Gastroesophageal sphincter (tissue), 4 donors: ENCODE results near the gene SF3A1. TPM values are rescaled to one million over a fixed set of nuclear protein-coding genes. Genes with fewer than 3 reads are reported as not detected.
A peak's percentile ranks its signal among the peaks of the same experiment; 100 is the strongest.

Experiments
- ATAC-seq: fragments of 150-250 bp; one replicate; pipeline ENCODE4 v1.9.1; 2016; ENCODE audit warnings: mild to moderate bottlenecking, moderate library complexity
- H3K27ac ChIP-seq, 4 donors: fragments of 200-600 bp; sonication (generic) in 3 of 4; 1 replicate in 3 of 4; 2 replicates in 1 of 4; pipeline ENCODE4 v1.5.1; 2016 to 2019
- H3K27me3 ChIP-seq: fragments of 200-600 bp; sonication (generic); one replicate; pipeline ENCODE4 v1.5.1; 2019
- H3K36me3 ChIP-seq, 2 donors: fragments of 200-600 bp; sonication (generic); one replicate each; pipeline ENCODE4 v1.5.1; 2019; ENCODE audit warnings: control low read depth in 1 of 2
- H3K4me1 ChIP-seq, 3 donors: fragments of 200-600 bp; sonication (generic); 1 replicate in 2 of 3; 2 replicates in 1 of 3; pipeline ENCODE4 v1.5.1; 2016 to 2019; ENCODE audit warnings: control low read depth in 2 of 3
- H3K4me3 ChIP-seq, 2 donors: fragments of 200-600 bp; sonication (generic); one replicate each; pipeline ENCODE4 v1.5.1; 2019; ENCODE audit warnings: mild to moderate bottlenecking in 1 of 2, moderate library complexity in 1 of 2
- H3K9me3 ChIP-seq, 3 donors: fragments of 200-600 bp; sonication (generic); one replicate each; pipeline ENCODE4 v1.5.1; 2017 to 2019; ENCODE audit warnings: control low read depth in 2 of 3
- CTCF ChIP-seq, 4 experiments: fragments of 200-600 bp in 2 of 4; fragments of 450-650 bp in 2 of 4; sonication (generic) in 1 of 4; IDR thresholded peaks; one replicate each; pipeline ENCODE4 v1.5.1; 2017 to 2019; ENCODE audit warnings: antibody characterized with exemption in 4 of 4, mild to moderate bottlenecking in 2 of 4, moderate library complexity in 2 of 4
- EP300 ChIP-seq: sonication (generic); formaldehyde crosslinking; IDR thresholded peaks from one replicate; pipeline ENCODE4 v1.6.1; 2017; ENCODE audit warnings: antibody characterized with exemption, mild to moderate bottlenecking
- POLR2A ChIP-seq, 2 donors: fragments of 450-650 bp; IDR thresholded peaks; one replicate each; pipeline ENCODE4 v1.6.1; 2017; ENCODE audit warnings: antibody characterized with exemption in 2 of 2, mild to moderate bottlenecking in 2 of 2, moderate library complexity in 1 of 2
- POLR2AphosphoS5 ChIP-seq: sonication (generic); formaldehyde crosslinking; IDR thresholded peaks from one replicate; pipeline ENCODE4 v1.6.1; 2017; ENCODE audit warnings: antibody characterized with exemption
- WGBS, 2 donors: methylation state at CpG; one replicate each; pipeline ENCODE4 v1.1.5; 2018; ENCODE audit warnings: low coverage in 1 of 2; 5-methylcytosine and 5-hydroxymethylcytosine counted together
- total RNA-seq, 4 donors: library from RNA; depleted of rRNA; stranded (reverse); fragments of >200 nt; gene quantifications; one replicate each; pipeline ENCODE4 v1.1.0, GENCODE V29; 2016

SF3A1 gene
- total RNA-seq, 4 donors from 2014 or later, result 46.1 to 80.8 (median 63.7) TPM

- Histone ChIP-seq H3K27ac (peak overlapping the region in 3 of 4 donors; percentile 73 to 78 (median 75)), H3K36me3 (no peaks in the 10 kb centered on the region), H3K4me3 (peak overlapping the region; percentile 38 to 84), H3K9me3 (no peaks in the 10 kb centered on the region), H3K4me1 (peaks cover 0 to 45% (median 13%) of the 10 kb centered on the region in 3 donors), H3K27me3 (no peaks in the 10 kb centered on the region)
- 20 to 67% methylated on average over 3 to 4 of the region's 11 CpGs for WGBS, 2 donors
- peak; percentile 30 for ATAC-seq
- no peak for TF ChIP-seq CTCF (IDR thresholded peaks at IDR 0.05)
- no peak for TF ChIP-seq EP300
- no peak for TF ChIP-seq POLR2AphosphoS5
- TF ChIP-seq POLR2A (IDR thresholded peaks at IDR 0.05), result no peak
These were observed 41.3 kb upstream of the SF3A1 start for GRCh38 chr22:30397656-30398635.

- ATAC-seq, result peak; percentile 82
- no peaks in the 10 kb centered on the region for H3K9me3 ChIP-seq
- H3K4me3 ChIP-seq, result peak within 1 kb of the TSS; percentile 38 to 84
- peaks cover 0 to 45% (median 13%) of the 10 kb centered on the region in 3 donors for H3K4me1 ChIP-seq
- TF ChIP-seq POLR2A (IDR thresholded peaks at IDR 0.05) (peak; percentile 22 to 31), CTCF (IDR thresholded peaks at IDR 0.05) (no peak), POLR2AphosphoS5 (peak; percentile 34)
- H3K36me3 ChIP-seq, result no peaks in the 10 kb centered on the region
- no peaks in the 10 kb centered on the region for H3K27me3 ChIP-seq
- H3K27ac ChIP-seq, result peak within 1 kb of the TSS; percentile 1 to 78 (median 74)
- 0% methylated on average over 2 of the region's 56 CpGs; no CpG with 5 or more reads in 1 of the 2 donors for WGBS, 2 donors
These were observed 40.4 kb upstream of the SF3A1 start, which contains the start of gene SEC14L2 for GRCh38 chr22:30396871-30397655. TSS of gene SEC14L2 (plus strand) at chr22:30397018. CDS start at chr22:30397117, 99 bp downstream.

DNA sequence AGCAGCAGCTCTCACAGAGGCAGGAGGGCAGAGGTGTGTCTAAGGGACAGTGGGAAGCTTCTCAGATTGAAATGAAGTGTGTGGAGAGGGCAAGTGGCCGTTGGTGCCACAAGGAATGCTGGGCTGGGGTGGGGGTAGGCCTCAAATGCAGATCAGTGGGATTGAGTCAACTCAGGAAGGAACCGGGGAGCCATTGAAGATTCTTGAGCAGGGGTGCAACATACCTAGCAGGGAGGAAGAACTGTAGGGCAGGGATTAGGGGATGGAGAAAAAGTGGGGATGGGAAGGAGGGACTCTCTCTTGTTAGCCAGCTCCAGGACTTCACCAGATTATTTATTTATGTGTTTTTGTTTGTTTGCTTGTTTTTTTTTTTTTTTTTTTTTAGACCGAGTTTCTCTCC lies 37.2 kb upstream of the SF3A1 start:
- TF ChIP-seq POLR2A (IDR thresholded peaks at IDR 0.05) (no peak), EP300 (no peak), POLR2AphosphoS5 (no peak), CTCF (IDR thresholded peaks at IDR 0.05) (no peak)
- H3K36me3 ChIP-seq, result no peaks in the 10 kb centered on the region
- H3K27ac ChIP-seq, result no peak overlapping the region
- no peaks in the 10 kb centered on the region for H3K27me3 ChIP-seq
- H3K9me3 ChIP-seq, result no peaks in the 10 kb centered on the region
- peaks cover 0 to 31% (median 13%) of the 10 kb centered on the region in 3 donors for H3K4me1 ChIP-seq
- no peak for ATAC-seq
- 57 to 92% methylated on average over 1 to 3 of the region's 3 CpGs for WGBS, 2 donors
- no peak overlapping the region for H3K4me3 ChIP-seq

- Histone ChIP-seq H3K4me3 (no peak overlapping the region), H3K36me3 (no peaks in the 10 kb centered on the region), H3K27me3 (no peaks in the 10 kb centered on the region), H3K9me3 (no peaks in the 10 kb centered on the region), H3K4me1 (peaks cover 0 to 25% (median 11%) of the 10 kb centered on the region in 3 donors), H3K27ac (no peak overlapping the region)
- 72% methylated on average over 5 of the region's 7 CpGs; no CpG with 5 or more reads in 1 of the 2 donors for WGBS, 2 donors
- TF ChIP-seq CTCF (IDR thresholded peaks at IDR 0.05) (no peak), POLR2AphosphoS5 (no peak), POLR2A (IDR thresholded peaks at IDR 0.05) (no peak), EP300 (no peak)
- ATAC-seq, result no peak
These were observed 36.6 kb upstream of the SF3A1 start for GRCh38 chr22:30393322-30393680.
